ENCODE results near the gene CELF2. TPM values are rescaled to one million over a fixed set of nuclear protein-coding genes. Genes with fewer than 3 reads are reported as not detected.
A peak's percentile ranks its signal among the peaks of the same experiment; 100 is the strongest.

CELF2 gene
- total RNA-seq, 1 experiment from 2014 or later = 0.07 TPM

GRCh38 chr10:11330383-11331045 lies 312.8 kb downstream of the CELF2 start:
- Mint-ChIP-seq H3K27ac (ENCODE audit: low read depth, unreplicated experiment) (no peak overlapping the region), H3K36me3 (ENCODE audit: insufficient read depth, unreplicated experiment) (no peaks in the 10 kb centered on the region), H3K4me3 (ENCODE audit: unreplicated experiment) (no peak overlapping the region), H3K27me3 (ENCODE audit: insufficient read depth, unreplicated experiment) (peaks cover 9% of the 10 kb centered on the region), H3K4me1 (ENCODE audit: insufficient read depth, unreplicated experiment) (peaks cover 16% of the 10 kb centered on the region), H3K9me3 (ENCODE audit: unreplicated experiment) (no peaks in the 10 kb centered on the region)
- DNase-seq (ENCODE audit: unreplicated experiment) = peak; percentile 14
- CTCF ChIA-PET = no interaction called here
- TF ChIP-seq CTCF (IDR thresholded peaks at IDR 0.05; ENCODE audit: unreplicated experiment) = no peak
- intact Hi-C loops (cut with micrococcal nuclease) = no loop called here
- POLR2A ChIA-PET = no interaction called here
- BruUV-seq (replicated peaks) = no TSS peak

GRCh38 chr10:11331046-11331577 lies 313.4 kb downstream of the CELF2 start:
- Mint-ChIP-seq H3K36me3 (ENCODE audit: insufficient read depth, unreplicated experiment) (no peaks in the 10 kb centered on the region), H3K27ac (ENCODE audit: low read depth, unreplicated experiment) (no peak overlapping the region), H3K4me3 (ENCODE audit: unreplicated experiment) (no peak overlapping the region), H3K9me3 (ENCODE audit: unreplicated experiment) (no peaks in the 10 kb centered on the region), H3K4me1 (ENCODE audit: insufficient read depth, unreplicated experiment) (peaks cover 16% of the 10 kb centered on the region), H3K27me3 (ENCODE audit: insufficient read depth, unreplicated experiment) (peaks cover 12% of the 10 kb centered on the region)
- BruUV-seq (replicated peaks) = no TSS peak
- ChIA-PET POLR2A (no interaction called here), CTCF (no interaction called here)
- TF ChIP-seq CTCF (IDR thresholded peaks at IDR 0.05; ENCODE audit: unreplicated experiment) = no peak
- no peak for DNase-seq (ENCODE audit: unreplicated experiment)
- intact Hi-C loops (cut with micrococcal nuclease) = no loop called here

GRCh38 chr10:11331726-11332125 lies 314.1 kb downstream of the CELF2 start:
- Mint-ChIP-seq H3K9me3 (ENCODE audit: unreplicated experiment) (no peaks in the 10 kb centered on the region), H3K4me1 (ENCODE audit: insufficient read depth, unreplicated experiment) (peaks cover 16% of the 10 kb centered on the region), H3K27ac (ENCODE audit: low read depth, unreplicated experiment) (no peak overlapping the region), H3K4me3 (ENCODE audit: unreplicated experiment) (peak overlapping the region; percentile 12), H3K36me3 (ENCODE audit: insufficient read depth, unreplicated experiment) (no peaks in the 10 kb centered on the region), H3K27me3 (ENCODE audit: insufficient read depth, unreplicated experiment) (peaks cover 12% of the 10 kb centered on the region)
- no peak for TF ChIP-seq CTCF (IDR thresholded peaks at IDR 0.05; ENCODE audit: unreplicated experiment)
- POLR2A ChIA-PET = no interaction called here
- peak; percentile 30 for DNase-seq (ENCODE audit: unreplicated experiment)
- CTCF ChIA-PET = no interaction called here
- intact Hi-C loops (cut with micrococcal nuclease) = no loop called here
- BruUV-seq (replicated peaks) = no TSS peak

GRCh38 chr10:11332846-11333245 lies 315.2 kb downstream of the CELF2 start:
- no peak overlapping the region for H3K4me3 Mint-ChIP-seq (ENCODE audit: unreplicated experiment)
- intact Hi-C loops (cut with micrococcal nuclease) = no loop called here
- peaks cover 12% of the 10 kb centered on the region for H3K27me3 Mint-ChIP-seq (ENCODE audit: insufficient read depth, unreplicated experiment)
- CTCF ChIA-PET = no interaction called here
- BruUV-seq (replicated peaks) = no TSS peak
- no peak overlapping the region for H3K27ac Mint-ChIP-seq (ENCODE audit: low read depth, unreplicated experiment)
- H3K36me3 Mint-ChIP-seq (ENCODE audit: insufficient read depth, unreplicated experiment) = no peaks in the 10 kb centered on the region
- no peak for DNase-seq (ENCODE audit: unreplicated experiment)
- H3K9me3 Mint-ChIP-seq (ENCODE audit: unreplicated experiment) = no peaks in the 10 kb centered on the region
- POLR2A ChIA-PET = interaction anchor here (0.6 kb wide), 1 partner anchor 16 kb away, joined by 3 read pairs; no protein-coding TSS in a partner anchor
- TF ChIP-seq CTCF (IDR thresholded peaks at IDR 0.05; ENCODE audit: unreplicated experiment) = no peak
- H3K4me1 Mint-ChIP-seq (ENCODE audit: insufficient read depth, unreplicated experiment) = peaks cover 16% of the 10 kb centered on the region

Measured in MCF 10A (cell line).